ENCODE results near the gene TMEM135. TPM values are rescaled to one million over a fixed set of nuclear protein-coding genes. Genes with fewer than 3 reads are reported as not detected.

The TMEM135 gene
- total and polyA plus RNA-seq, 2 donors (not counting 1 experiment from before 2014, with no cell fraction given) = 2.7 to 19.5 TPM

DNA sequence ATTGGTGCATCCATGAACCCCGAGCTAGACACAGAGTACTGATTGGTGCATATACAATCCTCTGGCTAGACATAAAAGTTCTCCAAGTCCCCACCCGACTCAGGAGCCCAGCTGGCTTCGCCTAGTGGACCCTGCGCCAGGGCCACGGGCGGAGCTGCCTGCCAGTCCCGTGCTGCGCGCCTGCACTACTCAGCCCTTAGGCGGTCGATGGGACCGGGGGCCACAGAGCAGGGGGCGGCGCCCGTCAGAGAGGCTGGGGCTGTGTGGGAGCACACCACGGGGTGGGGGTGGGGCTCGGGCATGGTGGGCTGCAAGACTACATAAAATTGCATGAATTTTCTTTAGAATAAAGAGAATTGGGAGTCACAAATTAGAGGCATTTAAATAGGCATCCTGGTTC is 248.6 kb downstream of the TMEM135 start:
- H3K9me3 Mint-ChIP-seq (ENCODE audit: insufficient read depth) = no peaks in the 10 kb centered on the region
- Histone ChIP-seq H3K27ac (ENCODE audit: low read length in 2 of 2) (no peak overlapping the region), H3K4me3 (ENCODE audit: control extremely low read depth in 1 of 5, extremely low read depth in 1 of 5, insufficient read depth in 1 of 5, low read depth in 2 of 5, low read length in 4 of 5) (no peak overlapping the region), H3K9ac (ENCODE audit: low read length) (no peak overlapping the region), H3K79me2 (ENCODE audit: control insufficient read depth, insufficient read depth, low read length) (no peaks in the 10 kb centered on the region), H3K4me1 (ENCODE audit: control insufficient read depth in 2 of 2, insufficient read depth in 2 of 2, low read length in 2 of 2) (no peaks in the 10 kb centered on the region), H4K20me1 (ENCODE audit: control insufficient read depth, insufficient read depth, low read length, poor library complexity, severe bottlenecking) (no peaks in the 10 kb centered on the region), H2AFZ (ENCODE audit: insufficient read depth, low read depth, low read length, poor library complexity, severe bottlenecking) (no peak overlapping the region), H3K9me3 (ENCODE audit: control extremely low read depth in 1 of 3, control insufficient read depth in 2 of 3, insufficient read depth in 1 of 3, low read length in 2 of 3) (peaks cover 0 to 5% (median 0%) of the 10 kb centered on the region in 3 donors), H3K4me2 (replicated peaks; ENCODE audit: low read depth, low read length, poor library complexity, severe bottlenecking) (no peak overlapping the region), H3K36me3 (replicated peaks in 1 of 2; ENCODE audit: control extremely low read depth in 1 of 2, control insufficient read depth in 1 of 2, extremely low read depth in 1 of 2, insufficient read depth in 2 of 2, low read length in 1 of 2) (no peaks in the 10 kb centered on the region), H3K27me3 (replicated peaks in 1 of 4; ENCODE audit: control extremely low read depth in 1 of 4, control insufficient read depth in 3 of 4, insufficient read depth in 4 of 4, low read length in 3 of 4) (no peaks in the 10 kb centered on the region)
- H3K27me3 Mint-ChIP-seq = no peaks in the 10 kb centered on the region
- H3K27ac Mint-ChIP-seq = no peak overlapping the region
- H3K4me1 Mint-ChIP-seq = no peaks in the 10 kb centered on the region
- DNase-seq (no peak), ATAC-seq (ENCODE audit: low read depth) (no peak)
- ChIA-PET POLR2A (no interaction called here), CTCF (interaction anchor here (3.8 kb wide), 1 partner anchor 347 kb away, joined by 30 read pairs; no protein-coding TSS in a partner anchor)
- 97% methylated on average over 17 of the region's 17 CpGs for WGBS (ENCODE audit: insufficient coverage)
- no peak overlapping the region for H3K4me3 Mint-ChIP-seq
- intact Hi-C loops (cut with micrococcal nuclease) = no loop called here
- TF ChIP-seq, protein P1, sequence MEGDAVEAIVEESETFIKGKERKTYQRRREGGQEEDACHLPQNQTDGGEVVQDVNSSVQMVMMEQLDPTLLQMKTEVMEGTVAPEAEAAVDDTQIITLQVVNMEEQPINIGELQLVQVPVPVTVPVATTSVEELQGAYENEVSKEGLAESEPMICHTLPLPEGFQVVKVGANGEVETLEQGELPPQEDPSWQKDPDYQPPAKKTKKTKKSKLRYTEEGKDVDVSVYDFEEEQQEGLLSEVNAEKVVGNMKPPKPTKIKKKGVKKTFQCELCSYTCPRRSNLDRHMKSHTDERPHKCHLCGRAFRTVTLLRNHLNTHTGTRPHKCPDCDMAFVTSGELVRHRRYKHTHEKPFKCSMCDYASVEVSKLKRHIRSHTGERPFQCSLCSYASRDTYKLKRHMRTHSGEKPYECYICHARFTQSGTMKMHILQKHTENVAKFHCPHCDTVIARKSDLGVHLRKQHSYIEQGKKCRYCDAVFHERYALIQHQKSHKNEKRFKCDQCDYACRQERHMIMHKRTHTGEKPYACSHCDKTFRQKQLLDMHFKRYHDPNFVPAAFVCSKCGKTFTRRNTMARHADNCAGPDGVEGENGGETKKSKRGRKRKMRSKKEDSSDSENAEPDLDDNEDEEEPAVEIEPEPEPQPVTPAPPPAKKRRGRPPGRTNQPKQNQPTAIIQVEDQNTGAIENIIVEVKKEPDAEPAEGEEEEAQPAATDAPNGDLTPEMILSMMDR (IDR thresholded peaks at IDR 0.05) = no peak
- no peak for TF ChIP-seq EZH2 (IDR thresholded peaks at IDR 0.05; ENCODE audit: borderline replicate concordance, insufficient read depth, low read depth, low read length, poor library complexity, severe bottlenecking)

DNA sequence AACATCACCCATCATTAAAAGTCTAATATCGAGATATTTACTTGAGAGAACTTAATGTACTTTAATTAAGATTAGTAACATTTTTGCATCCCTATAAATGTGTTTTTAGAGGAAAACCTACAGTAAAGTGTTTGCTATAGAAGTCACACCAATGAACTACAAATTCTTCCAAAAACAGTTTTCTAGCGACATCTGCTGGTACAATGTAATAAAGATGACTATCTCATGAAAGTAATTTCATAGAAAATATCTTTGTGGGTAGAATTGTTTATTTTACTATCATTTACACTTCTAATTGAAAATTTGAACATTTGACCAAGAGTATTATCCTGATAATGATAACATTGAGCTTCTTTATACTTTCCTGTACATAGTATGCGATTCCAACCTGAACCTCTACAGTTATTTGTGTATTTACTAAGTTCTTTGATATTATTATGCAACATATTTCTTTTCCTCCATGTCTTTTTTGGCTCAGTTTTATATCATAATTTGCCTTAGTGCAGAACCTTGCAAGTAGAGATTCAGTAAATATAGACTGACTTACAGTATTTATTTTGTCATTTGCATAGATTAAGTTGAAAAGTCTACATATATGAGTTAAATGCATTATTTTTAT is 252.7 kb downstream of the TMEM135 start:
- POLR2A ChIA-PET = no interaction called here
- H3K4me3 Mint-ChIP-seq = no peak overlapping the region
- H3K9me3 Mint-ChIP-seq (ENCODE audit: insufficient read depth) = no peaks in the 10 kb centered on the region
- H4K20me1 ChIP-seq (ENCODE audit: control insufficient read depth, insufficient read depth, low read length, poor library complexity, severe bottlenecking) = no peaks in the 10 kb centered on the region
- H3K27ac ChIP-seq (ENCODE audit: low read length in 2 of 2) = no peak overlapping the region
- CTCF ChIA-PET = interaction anchor here (0.7 to 9.1 kb wide), 16 partner anchors 10 to 420 kb away, joined by 3 to 123 read pairs (median 5); partner anchors contain the start of gene FZD4
- H3K36me3 ChIP-seq (replicated peaks in 1 of 2; ENCODE audit: control extremely low read depth in 1 of 2, control insufficient read depth in 1 of 2, extremely low read depth in 1 of 2, insufficient read depth in 2 of 2, low read length in 1 of 2) = no peaks in the 10 kb centered on the region
- no peak overlapping the region for H3K4me3 ChIP-seq (ENCODE audit: control extremely low read depth in 1 of 5, extremely low read depth in 1 of 5, insufficient read depth in 1 of 5, low read depth in 2 of 5, low read length in 4 of 5)
- no peak overlapping the region for H3K4me2 ChIP-seq (replicated peaks; ENCODE audit: low read depth, low read length, poor library complexity, severe bottlenecking)
- no peaks in the 10 kb centered on the region for H3K79me2 ChIP-seq (ENCODE audit: control insufficient read depth, insufficient read depth, low read length)
- no CpG with 5 or more reads among the region's 3 CpGs for WGBS (ENCODE audit: insufficient coverage)
- H3K27me3 Mint-ChIP-seq = no peaks in the 10 kb centered on the region
- peaks cover 0 to 3% (median 0%) of the 10 kb centered on the region in 3 donors for H3K9me3 ChIP-seq (ENCODE audit: control extremely low read depth in 1 of 3, control insufficient read depth in 2 of 3, insufficient read depth in 1 of 3, low read length in 2 of 3)
- no peaks in the 10 kb centered on the region for H3K27me3 ChIP-seq (replicated peaks in 1 of 4; ENCODE audit: control extremely low read depth in 1 of 4, control insufficient read depth in 3 of 4, insufficient read depth in 4 of 4, low read length in 3 of 4)
- H3K4me1 ChIP-seq (ENCODE audit: control insufficient read depth in 2 of 2, insufficient read depth in 2 of 2, low read length in 2 of 2) = no peaks in the 10 kb centered on the region
- no peak overlapping the region for H3K27ac Mint-ChIP-seq
- intact Hi-C loops (cut with micrococcal nuclease) = loop anchor here (1.0 to 5.0 kb wide), 2 partner anchors 293 to 311 kb away; no protein-coding TSS in a partner anchor
- TF ChIP-seq, protein P1 (IDR thresholded peaks at IDR 0.05) = peak; percentile 81
- TF ChIP-seq EZH2 (IDR thresholded peaks at IDR 0.05; ENCODE audit: borderline replicate concordance, insufficient read depth, low read depth, low read length, poor library complexity, severe bottlenecking) = no peak
- H3K4me1 Mint-ChIP-seq = no peaks in the 10 kb centered on the region
- no peak overlapping the region for H2AFZ ChIP-seq (ENCODE audit: insufficient read depth, low read depth, low read length, poor library complexity, severe bottlenecking)
- no peak overlapping the region for H3K9ac ChIP-seq (ENCODE audit: low read length)
- ATAC-seq (ENCODE audit: low read depth) = no peak
- DNase-seq = peak; percentile 55
